Muscle of leg (tissue), 11 donors: ENCODE data around the gene CD24. TPM values are rescaled to one million over a fixed set of nuclear protein-coding genes. Genes with fewer than 3 reads are reported as not detected.

ENCODE experiments used
- DNase-seq: peaks from one replicate; pipeline ENCODE4 v3.0.0; 2013
- H3K27ac ChIP-seq: one replicate; pipeline ENCODE4 v1.5.1; 2013; ENCODE audit warnings: mild to moderate bottlenecking, low read length, control low read depth
- H3K27me3 ChIP-seq: one replicate; pipeline ENCODE4 v1.6.1; 2013; ENCODE audit warnings: low read length; ENCODE audit not compliant: control insufficient read depth, insufficient read depth
- H3K36me3 ChIP-seq: one replicate; pipeline ENCODE4 v1.6.1; 2013; ENCODE audit warnings: low read length; ENCODE audit not compliant: control insufficient read depth, insufficient read depth
- H3K4me1 ChIP-seq: one replicate; pipeline ENCODE4 v1.6.1; 2013; ENCODE audit warnings: low read length; ENCODE audit not compliant: control insufficient read depth, insufficient read depth
- H3K4me3 ChIP-seq: one replicate; pipeline ENCODE4 v1.5.1; 2013; ENCODE audit warnings: low read length, control low read depth
- H3K9me3 ChIP-seq: replicated peaks from 2 replicates; pipeline ENCODE4 v1.6.1; 2013; ENCODE audit warnings: low read depth, low read length; ENCODE audit not compliant: control insufficient read depth
- WGBS: methylation state at CpG from one replicate; pipeline ENCODE4 v1.1.5; 2013; ENCODE audit warnings: missing lambda C conversion rate; ENCODE audit not compliant: insufficient coverage; 5-methylcytosine and 5-hydroxymethylcytosine counted together
- polyA plus RNA-seq, 8 donors: library from polyadenylated mRNA; unstranded; fragments of 120-200 nt; gene quantifications; one replicate each; pipeline versions ENCODE4 v1.2.1 to v1.2.3, GENCODE V29; 2013; ENCODE audit warnings: inconsistent platforms in 1 of 8, low replicate concordance in 1 of 8; ENCODE audit not compliant: insufficient read length in 8 of 8, insufficient read depth in 1 of 8
- total RNA-seq: library from RNA; stranded (reverse); fragments of 120-200 nt; gene quantifications from one replicate; pipeline ENCODE4 v1.2.4, GENCODE V29; 2013

The CD24 gene
- total and polyA plus RNA-seq, 9 donors, result 9.4 to 62.3 (median 20.6) TPM

- WGBS, result no CpG with 5 or more reads among the region's 3 CpGs
- H3K4me3 ChIP-seq, result no peak overlapping the region
- no peaks in the 10 kb centered on the region for H3K4me1 ChIP-seq
- H3K27ac ChIP-seq, result no peak overlapping the region
- H3K9me3 ChIP-seq, result no peaks in the 10 kb centered on the region
- no peaks in the 10 kb centered on the region for H3K27me3 ChIP-seq
- no peaks in the 10 kb centered on the region for H3K36me3 ChIP-seq
- no peak for DNase-seq
These were observed 13.4 kb downstream of the CD24 start for GRCh38 chr6:106961136-106961535.

- Histone ChIP-seq H3K27ac (no peak overlapping the region), H3K9me3 (no peaks in the 10 kb centered on the region), H3K27me3 (no peaks in the 10 kb centered on the region), H3K4me1 (no peaks in the 10 kb centered on the region), H3K4me3 (no peak overlapping the region), H3K36me3 (no peaks in the 10 kb centered on the region)
- WGBS, result no CpG with 5 or more reads among the region's 1 CpG
- no peak for DNase-seq
These were observed 14.5 kb downstream of the CD24 start for GRCh38 chr6:106959985-106960384.

GRCh38 chr6:106939848-106940247, 34.7 kb downstream of the CD24 start:
- 80% methylated on average over 9 of the region's 9 CpGs for WGBS

GRCh38 chr6:106939208-106939607, 35.3 kb downstream of the CD24 start:
- DNase-seq, result no peak
- Histone ChIP-seq H3K36me3 (no peaks in the 10 kb centered on the region), H3K4me1 (no peaks in the 10 kb centered on the region), H3K4me3 (no peak overlapping the region), H3K27me3 (no peaks in the 10 kb centered on the region), H3K27ac (no peak overlapping the region), H3K9me3 (no peaks in the 10 kb centered on the region)
- no CpG with 5 or more reads among the region's 3 CpGs for WGBS

More at GRCh38 chr6:106939848-106940247, 34.7 kb downstream of the CD24 start:
- Histone ChIP-seq H3K4me3 (no peak overlapping the region), H3K27me3 (no peaks in the 10 kb centered on the region), H3K4me1 (no peaks in the 10 kb centered on the region), H3K9me3 (no peaks in the 10 kb centered on the region), H3K27ac (no peak overlapping the region), H3K36me3 (no peaks in the 10 kb centered on the region)
- DNase-seq, result peak; percentile 9

GRCh38 chr6:106927531-106928398, 46.8 kb downstream of the CD24 start:
- Histone ChIP-seq H3K27me3 (no peaks in the 10 kb centered on the region), H3K4me3 (no peak overlapping the region), H3K27ac (no peak overlapping the region), H3K36me3 (no peaks in the 10 kb centered on the region), H3K4me1 (no peaks in the 10 kb centered on the region), H3K9me3 (no peaks in the 10 kb centered on the region)
- WGBS, result no CpG with 5 or more reads among the region's 5 CpGs
- DNase-seq, result peak; percentile 71

- no peaks in the 10 kb centered on the region for H3K9me3 ChIP-seq
- no peak overlapping the region for H3K4me3 ChIP-seq
- H3K36me3 ChIP-seq, result no peaks in the 10 kb centered on the region
- 0% methylated on average over 1 of the region's 3 CpGs for WGBS
- no peaks in the 10 kb centered on the region for H3K4me1 ChIP-seq
- H3K27ac ChIP-seq, result no peak overlapping the region
- peak; percentile 7 for DNase-seq
- H3K27me3 ChIP-seq, result no peaks in the 10 kb centered on the region
These were observed 48.6 kb downstream of the CD24 start for GRCh38 chr6:106925948-106926347.

GRCh38 chr6:106924694-106925523, 49.6 kb downstream of the CD24 start:
- Histone ChIP-seq H3K4me3 (no peak overlapping the region), H3K9me3 (no peaks in the 10 kb centered on the region), H3K27ac (no peak overlapping the region), H3K27me3 (no peaks in the 10 kb centered on the region), H3K36me3 (no peaks in the 10 kb centered on the region), H3K4me1 (no peaks in the 10 kb centered on the region)
- no peak for DNase-seq
- 30% methylated on average over 14 of the region's 17 CpGs for WGBS

GRCh38 chr6:106922626-106923025, 51.9 kb downstream of the CD24 start:
- WGBS, result 92% methylated on average over 3 of the region's 4 CpGs
- Histone ChIP-seq H3K9me3 (no peaks in the 10 kb centered on the region), H3K27ac (no peak overlapping the region), H3K36me3 (no peaks in the 10 kb centered on the region), H3K27me3 (no peaks in the 10 kb centered on the region), H3K4me3 (no peak overlapping the region), H3K4me1 (no peaks in the 10 kb centered on the region)
- no peak for DNase-seq
